GM19099 (cell line): ENCODE results near the gene TNFRSF6B.
A peak's percentile ranks its signal among the peaks of the same experiment; 100 is the strongest.

Source experiments
- POLR2A ChIP-seq: IDR thresholded peaks from 3 replicates; pipeline ENCODE4 v1.6.1; 2011; ENCODE audit warnings: low read depth; ENCODE audit not compliant: insufficient read length; ENCODE audit errors: extremely low read depth

The TNFRSF6B gene

GRCh38 chr20:63696628-63697356, at the start of gene TNFRSF6B:
Gene TNFRSF6B (plus strand): TSS chr20:63696652. CDS start chr20:63696768, 116 bp downstream.
- TF ChIP-seq POLR2A, result peak; percentile 3

- no peak for TF ChIP-seq POLR2A
Observed at GRCh38 chr20:63648190-63648589, 48.3 kb upstream of the TNFRSF6B start.

- TF ChIP-seq POLR2A, result no peak
Observed at GRCh38 chr20:63648895-63649589, 47.4 kb upstream of the TNFRSF6B start.

GRCh38 chr20:63651942-63652191, 44.6 kb upstream of the TNFRSF6B start:
- TF ChIP-seq POLR2A, result no peak

GRCh38 chr20:63652192-63652980, 44.1 kb upstream of the TNFRSF6B start:
- no peak for TF ChIP-seq POLR2A

GRCh38 chr20:63653041-63653973, 43.1 kb upstream of the TNFRSF6B start, which contains the start of gene STMN3:
Gene STMN3 (minus strand): TSS chr20:63653424. CDS start chr20:63653345, 79 bp downstream.
- no peak for TF ChIP-seq POLR2A

GRCh38 chr20:63653974-63654668, 42.3 kb upstream of the TNFRSF6B start:
- TF ChIP-seq POLR2A, result no peak

- TF ChIP-seq POLR2A, result no peak
Observed at GRCh38 chr20:63655249-63655648, 41.2 kb upstream of the TNFRSF6B start.

GRCh38 chr20:63656451-63656850, 40.0 kb upstream of the TNFRSF6B start:
- no peak for TF ChIP-seq POLR2A

- no peak for TF ChIP-seq POLR2A
Observed at GRCh38 chr20:63657260-63657936, 39.1 kb upstream of the TNFRSF6B start.

GRCh38 chr20:63657937-63658748, 38.3 kb upstream of the TNFRSF6B start, which contains the start of gene RTEL1:
Gene RTEL1 (plus strand): TSS chr20:63658312. CDS start chr20:63659403, 1,091 bp downstream.
- peak; percentile 83 for TF ChIP-seq POLR2A

GRCh38 chr20:63658749-63659187, 37.7 kb upstream of the TNFRSF6B start:
- TF ChIP-seq POLR2A, result no peak
